Cardiac muscle cell (in vitro differentiated cells and primary cell): Measurements from ENCODE around the gene MNS1. TPM values are rescaled to one million over a fixed set of nuclear protein-coding genes. Genes with fewer than 3 reads are reported as not detected.

Experiments used
- DNase-seq, 2 donors: peaks; one replicate each; pipeline versions ENCODE4 v3.0.0 to v3.0.0-alpha.2; 2010 to 2017; ENCODE audit warnings: low read depth in 1 of 2, low spot score in 1 of 2
- H3K27ac ChIP-seq: fragments of 200-600 bp; sonication (generic); 2 replicates; pipeline ENCODE4 v1.5.1; 2016
- H3K27me3 ChIP-seq: fragments of 200-600 bp; sonication (generic); 2 replicates; pipeline ENCODE4 v1.6.0; 2016; ENCODE audit warnings: control low read depth
- H3K36me3 ChIP-seq: fragments of 200-600 bp; sonication (generic); 2 replicates; pipeline ENCODE4 v1.5.1; 2016; ENCODE audit warnings: control low read depth
- H3K4me1 ChIP-seq: fragments of 200-600 bp; sonication (generic); 2 replicates; pipeline ENCODE4 v1.8.1; 2017; ENCODE audit warnings: low read depth, mild to moderate bottlenecking, mixed run types
- H3K4me3 ChIP-seq: fragments of 200-600 bp; sonication (generic); 2 replicates; pipeline ENCODE4 v1.5.1; 2016; ENCODE audit warnings: mild to moderate bottlenecking
- H3K9me3 ChIP-seq: fragments of 200-600 bp; sonication (generic); 2 replicates; pipeline ENCODE4 v1.5.1; 2017; ENCODE audit warnings: low read depth, mild to moderate bottlenecking, control low read depth
- CTCF ChIP-seq: IDR thresholded peaks from 2 replicates; pipeline ENCODE4 v1.5.1; 2012; ENCODE audit warnings: low read depth, mild to moderate bottlenecking, low read length
- polyA plus RNA-seq: library from polyadenylated mRNA; unstranded; fragments of >200 nt; fragmentation: Nextera tagmentation; extraction: Ambion mirVana; gene quantifications from 2 replicates; pipeline ENCODE4 v1.2.1, GENCODE V29; 2016
- total RNA-seq: library from RNA; depleted of rRNA; stranded (reverse); fragments of >200 nt; gene quantifications from 2 replicates; pipeline ENCODE4 v1.2.3, GENCODE V29; 2016

The MNS1 gene
- total and polyA plus RNA-seq, 2 experiments from 2014 or later, result 0.91 to 1.5 TPM

- TF ChIP-seq CTCF, result no peak
- no peak for DNase-seq
- no peak overlapping the region for H3K4me3 ChIP-seq
- no peak overlapping the region for H3K27ac ChIP-seq
- peaks cover 5% of the 10 kb centered on the region for H3K4me1 ChIP-seq
- no peaks in the 10 kb centered on the region for H3K36me3 ChIP-seq
- H3K9me3 ChIP-seq, result no peaks in the 10 kb centered on the region
- no peaks in the 10 kb centered on the region for H3K27me3 ChIP-seq
Measured at GRCh38 chr15:56442354-56442753, 22.6 kb downstream of the MNS1 start.

- Histone ChIP-seq H3K9me3 (no peaks in the 10 kb centered on the region), H3K36me3 (no peaks in the 10 kb centered on the region), H3K4me1 (no peaks in the 10 kb centered on the region), H3K4me3 (no peak overlapping the region), H3K27me3 (no peaks in the 10 kb centered on the region), H3K27ac (no peak overlapping the region)
- no peak for DNase-seq
- TF ChIP-seq CTCF, result no peak
Measured at GRCh38 chr15:56440214-56440770, 24.6 kb downstream of the MNS1 start.

GRCh38 chr15:56432304-56432703 is 32.6 kb downstream of the MNS1 start:
- no peak overlapping the region for H3K4me3 ChIP-seq
- H3K4me1 ChIP-seq, result no peaks in the 10 kb centered on the region
- no peak overlapping the region for H3K27ac ChIP-seq
- DNase-seq, result no peak
- no peaks in the 10 kb centered on the region for H3K9me3 ChIP-seq
- TF ChIP-seq CTCF, result no peak
- no peaks in the 10 kb centered on the region for H3K36me3 ChIP-seq
- H3K27me3 ChIP-seq, result no peaks in the 10 kb centered on the region

- H3K4me1 ChIP-seq, result no peaks in the 10 kb centered on the region
- H3K9me3 ChIP-seq, result no peaks in the 10 kb centered on the region
- peak; percentile 44 for TF ChIP-seq CTCF
- H3K27ac ChIP-seq, result no peak overlapping the region
- DNase-seq, result peak; percentile 19 to 56
- H3K36me3 ChIP-seq, result no peaks in the 10 kb centered on the region
- H3K4me3 ChIP-seq, result no peak overlapping the region
- H3K27me3 ChIP-seq, result no peaks in the 10 kb centered on the region
Measured at GRCh38 chr15:56428821-56429458, 36.0 kb downstream of the MNS1 start.

GRCh38 chr15:56425976-56426375 is 39.0 kb downstream of the MNS1 start:
- Histone ChIP-seq H3K9me3 (no peaks in the 10 kb centered on the region), H3K27me3 (no peaks in the 10 kb centered on the region), H3K27ac (no peak overlapping the region), H3K4me1 (no peaks in the 10 kb centered on the region), H3K36me3 (no peaks in the 10 kb centered on the region), H3K4me3 (no peak overlapping the region)
- no peak for DNase-seq
- no peak for TF ChIP-seq CTCF
